HG03196 (cell line): ENCODE results near the gene PIK3R6.
"Not testable (repeated sequence)": the region's sequence is repeated elsewhere in the genome, so short reads cannot be mapped to it uniquely, and the experiment has no call there.

ENCODE experiments used
- ATAC-seq: cut with Tn5 transposase; IDR thresholded peaks from one replicate; pipeline ENCODE4 v1.9.1; 2021; ENCODE audit not compliant: unreplicated experiment

The PIK3R6 gene

DNA sequence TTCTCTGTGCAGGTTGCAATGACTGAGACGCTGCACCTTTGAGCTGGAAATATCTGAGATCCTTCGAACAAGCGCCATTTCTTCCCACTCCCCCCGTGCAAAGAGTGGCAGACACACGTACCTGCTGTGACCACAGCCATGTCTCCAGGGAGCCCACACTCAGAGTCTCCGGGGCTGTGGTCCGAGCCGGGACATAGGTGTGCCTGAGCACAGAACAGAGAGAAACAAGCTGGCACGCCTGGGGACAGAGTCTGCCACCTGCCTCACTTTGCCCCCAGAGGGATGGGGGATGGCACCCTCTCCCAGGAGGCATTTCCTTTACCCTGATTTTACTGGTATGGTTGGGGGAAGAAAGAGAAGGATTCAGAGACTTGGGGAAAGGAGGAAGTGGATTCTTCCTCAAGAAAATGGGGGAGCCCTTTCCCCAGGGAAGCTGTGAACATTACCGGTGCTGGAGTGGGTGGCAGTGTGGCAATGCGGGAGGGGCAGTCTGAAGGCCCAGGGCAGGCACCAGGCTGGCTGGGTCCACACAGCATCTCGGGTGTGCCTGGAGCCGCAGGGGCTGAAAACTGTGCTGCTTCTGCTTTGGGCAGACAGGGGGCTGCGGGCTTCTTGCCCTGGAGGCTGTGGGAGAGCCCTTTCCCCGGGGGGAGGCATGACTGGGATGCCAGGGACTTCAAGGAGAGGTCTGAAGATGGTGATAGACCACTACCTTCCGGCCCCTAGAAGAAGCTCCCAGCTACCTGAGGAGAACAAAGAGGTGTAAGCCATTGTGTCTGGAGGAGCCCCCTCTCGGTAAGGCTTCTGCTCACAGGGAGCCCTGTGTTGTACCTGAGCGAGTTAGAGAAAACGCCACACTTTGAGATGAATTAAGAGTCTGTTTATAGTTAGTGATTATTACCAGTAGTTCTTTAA, 6.6 kb upstream of the PIK3R6 start:
- ATAC-seq, result no peak

- no peak for ATAC-seq
Observed at GRCh38 chr17:8872705-8873435, 5.4 kb upstream of the PIK3R6 start.

DNA sequence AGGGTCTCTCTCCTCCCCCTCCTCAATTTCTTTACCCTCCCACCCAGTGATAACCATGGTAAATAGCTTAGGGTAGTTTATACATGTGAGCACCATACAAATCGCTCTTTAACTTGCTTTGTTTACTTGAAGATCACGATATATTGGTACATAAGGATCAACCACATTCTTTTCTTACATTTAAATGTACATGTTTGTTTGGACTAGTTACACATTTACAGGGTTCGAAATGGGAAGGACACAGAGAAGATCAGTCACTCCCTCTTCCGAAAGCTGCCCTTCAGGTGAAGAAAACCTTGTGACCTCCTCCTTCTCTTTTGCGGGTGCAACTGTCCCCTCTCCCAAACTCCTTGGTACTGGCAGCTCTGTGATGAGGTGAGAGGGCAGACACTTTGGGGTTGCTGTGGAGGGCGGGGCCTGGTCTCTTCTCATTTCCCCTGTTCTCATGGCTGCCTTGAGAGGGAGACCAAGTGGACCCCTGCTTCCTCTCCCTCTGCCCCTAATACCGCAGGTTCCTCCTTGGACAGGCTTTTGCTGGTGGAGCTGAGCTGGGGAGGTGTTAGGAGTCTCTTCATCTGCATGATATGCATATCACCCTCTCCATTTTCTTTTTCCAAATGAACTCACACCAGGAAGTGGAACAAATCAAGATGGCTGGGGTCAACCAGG, 4.7 kb upstream of the PIK3R6 start:
- ATAC-seq, result no peak

DNA sequence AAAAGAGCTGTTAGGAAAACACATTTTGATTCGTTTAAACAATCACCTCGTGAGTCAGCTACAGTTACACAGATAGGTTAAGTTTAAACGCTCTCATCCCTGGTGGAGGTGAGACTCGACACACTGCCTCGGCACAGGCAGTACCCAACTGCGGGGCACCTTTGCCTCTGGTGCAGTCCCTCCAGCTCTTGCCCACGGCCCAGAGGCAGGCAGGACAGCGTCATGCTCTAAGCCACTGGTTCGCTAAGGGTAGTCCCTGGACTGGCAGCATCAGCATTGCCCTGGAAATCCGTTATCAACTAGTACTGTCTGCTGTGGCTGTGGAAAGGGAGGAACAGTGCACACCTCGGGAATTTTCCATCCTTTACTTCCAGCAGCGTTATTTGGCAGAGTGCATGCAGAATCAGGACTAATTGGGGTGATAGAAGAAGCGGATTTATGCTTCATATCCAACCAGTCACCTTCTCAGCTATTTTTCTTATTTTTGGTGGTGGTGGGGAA, 3.7 kb upstream of the PIK3R6 start:
- no peak for ATAC-seq

GRCh38 chr17:8870406-8871040, 3.0 kb upstream of the PIK3R6 start:
- no peak for ATAC-seq

GRCh38 chr17:8869114-8869815, 1.8 kb upstream of the PIK3R6 start:
- no peak for ATAC-seq

GRCh38 chr17:8868529-8868951, 1.1 kb upstream of the PIK3R6 start:
- no peak for ATAC-seq

DNA sequence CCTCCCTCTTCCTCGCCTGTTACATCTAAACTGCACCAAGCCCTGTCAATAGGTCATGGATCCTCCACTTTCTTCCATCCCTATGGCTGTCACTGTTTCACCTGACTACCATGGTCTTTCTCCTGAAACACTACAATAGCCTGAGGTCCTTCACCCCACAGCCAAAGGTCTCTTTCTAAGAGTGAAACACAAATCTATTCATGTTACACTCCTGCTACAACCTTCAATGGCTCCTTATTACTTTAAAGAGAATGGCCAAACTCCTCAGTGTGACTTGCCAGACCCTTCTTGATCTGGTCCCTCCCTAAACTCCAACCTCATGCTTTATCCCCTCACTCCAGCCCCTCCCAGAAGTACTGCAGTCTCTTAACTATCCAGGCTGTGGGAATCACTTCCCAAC, 618 bp upstream of the PIK3R6 start:
- ATAC-seq, result no peak

DNA sequence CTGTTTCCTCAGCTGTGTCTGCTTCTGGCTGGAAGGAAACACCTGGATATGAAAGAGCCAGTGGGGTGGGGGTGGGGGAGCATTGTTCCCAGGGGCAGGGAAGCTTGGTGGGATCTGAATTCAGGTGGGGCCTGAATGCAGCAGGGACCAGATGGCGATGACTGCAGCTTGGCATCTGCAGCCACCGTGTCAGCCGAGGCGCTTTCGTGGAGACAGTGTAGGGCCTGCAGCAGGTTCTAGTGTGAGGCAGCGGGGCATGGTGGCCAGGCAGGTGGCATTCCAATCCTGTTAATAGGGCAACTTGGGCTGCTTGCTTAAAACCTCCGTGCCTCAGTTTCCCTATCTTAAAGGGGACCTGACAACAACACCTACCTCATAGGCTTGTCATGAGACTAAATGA, 1.7 kb downstream of the PIK3R6 start:
- ATAC-seq, result no peak

GRCh38 chr17:8865385-8865784, 2.1 kb downstream of the PIK3R6 start:
- no peak for ATAC-seq

DNA sequence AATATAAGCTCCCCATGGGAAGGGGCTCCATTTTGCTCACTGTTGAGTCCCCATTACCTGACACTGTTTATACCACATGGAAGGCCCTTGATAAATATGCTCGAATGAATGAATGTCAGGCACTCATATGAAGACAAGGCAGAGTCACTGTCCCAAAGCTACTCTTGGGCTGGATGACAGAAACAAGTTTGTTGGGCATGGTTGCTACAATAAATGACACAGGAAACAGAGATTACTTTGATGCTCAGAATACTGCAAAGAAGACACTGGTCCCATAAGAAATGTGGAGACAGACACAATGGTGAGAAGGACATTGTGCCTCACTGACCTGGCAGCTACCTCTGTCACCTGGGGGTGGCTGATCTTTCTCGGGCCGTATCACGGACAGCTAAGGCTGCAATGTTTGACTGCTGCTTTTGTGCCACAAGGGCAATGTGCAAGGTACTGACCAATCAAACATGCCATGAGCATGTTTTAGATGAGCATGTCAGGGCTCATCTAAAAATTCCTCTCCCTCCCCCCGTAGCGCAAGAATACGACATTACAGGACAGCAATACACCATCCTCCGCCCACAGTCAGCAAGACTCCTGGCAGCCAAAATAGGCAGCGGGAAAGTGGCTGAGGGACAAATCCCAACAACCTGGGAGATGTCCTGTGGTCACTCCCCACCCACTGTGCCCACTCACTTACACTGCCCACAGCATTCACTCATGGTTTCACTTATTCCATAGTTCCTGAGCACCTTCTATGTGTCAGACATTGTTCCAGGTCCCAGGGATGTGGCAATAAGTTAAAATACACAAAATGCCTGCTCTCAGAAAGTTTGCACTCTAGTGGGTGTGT, 5.0 kb downstream of the PIK3R6 start:
- ATAC-seq, result no peak

DNA sequence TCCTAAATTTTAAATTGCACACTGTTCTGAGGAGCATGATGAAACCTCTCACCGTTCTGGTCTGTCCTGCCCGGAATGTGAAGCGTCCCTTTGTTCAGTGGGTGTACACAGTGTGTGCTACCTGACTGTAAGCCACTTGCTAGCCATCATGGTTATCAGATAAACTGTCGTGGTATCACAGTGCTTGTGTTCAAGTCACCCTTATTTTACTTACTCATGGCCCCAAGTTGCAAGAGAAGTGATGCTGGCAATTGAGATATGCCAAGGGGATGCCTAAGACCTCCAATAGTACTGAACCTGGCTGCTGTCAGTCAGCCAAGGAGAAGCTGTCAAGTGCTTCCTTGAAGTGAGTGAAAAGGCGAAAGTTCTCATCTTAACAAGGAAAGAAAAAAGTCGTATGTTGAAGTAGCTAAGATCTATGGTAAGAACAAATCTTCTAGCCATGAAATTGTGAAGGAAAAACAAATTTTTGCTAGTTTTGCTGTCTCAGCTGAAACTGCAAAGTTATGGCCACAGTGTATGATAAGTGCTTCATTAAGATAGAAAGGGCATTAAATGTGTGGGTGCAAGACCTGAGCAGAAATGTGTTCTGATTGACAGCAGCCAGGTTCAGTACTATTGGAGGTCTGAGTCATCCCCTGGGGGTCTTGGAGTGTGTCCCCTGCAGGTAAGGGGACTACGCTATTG, 5.8 kb downstream of the PIK3R6 start:
- no peak for ATAC-seq

DNA sequence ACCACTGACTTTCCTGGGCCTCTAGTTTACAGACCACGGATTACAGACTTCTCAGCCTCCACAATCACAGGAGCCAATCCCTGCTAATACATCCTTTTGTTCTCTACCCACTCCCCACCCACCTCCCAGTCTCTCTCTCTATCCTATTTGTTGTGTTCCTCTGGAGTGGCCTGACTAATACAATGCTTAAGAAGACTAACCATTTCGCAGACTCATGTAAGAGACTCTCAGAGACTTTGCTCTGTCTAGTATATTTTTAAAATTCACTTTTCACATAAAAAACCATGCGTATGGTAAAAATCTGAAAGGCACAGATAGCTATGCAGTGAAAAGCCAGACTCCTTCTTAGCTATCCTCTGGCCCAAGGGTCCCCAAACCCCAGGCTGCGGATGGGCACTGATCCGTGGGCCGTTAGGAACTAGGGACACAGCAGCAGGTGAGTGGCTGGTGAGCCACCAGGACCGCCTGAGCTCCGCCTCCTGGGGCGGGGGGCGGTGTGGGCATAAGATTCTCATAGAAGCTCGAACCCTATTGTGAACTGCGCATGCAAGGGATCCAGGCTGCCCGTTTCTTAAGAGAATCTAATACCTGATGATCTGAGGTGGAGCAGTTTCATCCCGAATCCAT, 7.6 kb downstream of the PIK3R6 start:
- ATAC-seq, result no peak

GRCh38 chr17:8859027-8859803, 8.3 kb downstream of the PIK3R6 start:
- ATAC-seq, result no peak

GRCh38 chr17:8857919-8858318, 9.6 kb downstream of the PIK3R6 start:
- ATAC-seq, result peak; percentile 51

GRCh38 chr17:8856869-8857575, 10.5 kb downstream of the PIK3R6 start:
- no peak for ATAC-seq

- ATAC-seq, result not testable (repeated sequence)
Observed at GRCh38 chr17:8856205-8856603, 11.3 kb downstream of the PIK3R6 start.
